Tibial nerve (tissue), 4 donors: ENCODE results near the gene TNFRSF12A. TPM values are rescaled to one million over a fixed set of nuclear protein-coding genes. Genes with fewer than 3 reads are reported as not detected.

Source experiments
- DNase-seq, 2 donors: peaks; one replicate each; pipeline ENCODE4 v3.0.0-alpha.2; 2019; ENCODE audit warnings: low spot score in 2 of 2
- H3K27ac ChIP-seq, 4 donors: fragments of 200-600 bp; sonication (generic) in 3 of 4; one replicate each; pipeline ENCODE4 v1.5.1; 2017 to 2019; ENCODE audit warnings: mild to moderate bottlenecking in 1 of 4
- H3K27me3 ChIP-seq, 2 donors: fragments of 200-600 bp; sonication (generic) in 1 of 2; one replicate each; pipeline versions ENCODE4 v1.5.1 to v1.6.0; 2017 to 2019
- H3K36me3 ChIP-seq, 3 donors: fragments of 200-600 bp; sonication (generic); one replicate each; pipeline ENCODE4 v1.5.1; 2018 to 2019
- H3K4me1 ChIP-seq, 4 donors: fragments of 200-600 bp; sonication (generic) in 3 of 4; one replicate each; pipeline ENCODE4 v1.5.1; 2017 to 2019
- H3K4me3 ChIP-seq, 4 donors: fragments of 200-600 bp; sonication (generic) in 3 of 4; one replicate each; pipeline ENCODE4 v1.5.1; 2017 to 2019; ENCODE audit warnings: mild to moderate bottlenecking in 1 of 4, moderate library complexity in 1 of 4
- H3K9me3 ChIP-seq, 4 donors: fragments of 200-600 bp; sonication (generic) in 3 of 4; one replicate each; pipeline ENCODE4 v1.5.1; 2017 to 2019
- EP300 ChIP-seq, 2 donors: sonication (generic); formaldehyde crosslinking; IDR thresholded peaks; one replicate each; pipeline ENCODE4 v1.6.1; 2017; ENCODE audit warnings: antibody characterized with exemption in 2 of 2, mild to moderate bottlenecking in 1 of 2
- POLR2A ChIP-seq, 2 donors: fragments of 450-650 bp; IDR thresholded peaks; one replicate each; pipeline ENCODE4 v1.6.1; 2017; ENCODE audit warnings: antibody characterized with exemption in 2 of 2, mild to moderate bottlenecking in 2 of 2, moderate library complexity in 2 of 2
- WGBS, 2 donors: methylation state at CpG; one replicate each; pipeline ENCODE4 v1.1.5; 2018; 5-methylcytosine and 5-hydroxymethylcytosine counted together
- total RNA-seq, 4 donors: library from RNA; depleted of rRNA; stranded (reverse); fragments of >200 nt; gene quantifications; one replicate each; pipeline ENCODE4 v1.1.0, GENCODE V29; 2016
- TF ChIP-seq, protein P1 (sequence below), 5 experiments: fragments of 200-600 bp in 3 of 5; fragments of 450-650 bp in 2 of 5; sonication (generic) in 3 of 5; IDR thresholded peaks; one replicate each; pipeline ENCODE4 v1.5.1; 2016 to 2019; ENCODE audit warnings: antibody characterized with exemption in 5 of 5, mild to moderate bottlenecking in 3 of 5, moderate library complexity in 2 of 5

The TNFRSF12A gene
- total RNA-seq, 4 donors from 2014 or later, result 2.4 to 47.4 (median 11.5) TPM

DNA sequence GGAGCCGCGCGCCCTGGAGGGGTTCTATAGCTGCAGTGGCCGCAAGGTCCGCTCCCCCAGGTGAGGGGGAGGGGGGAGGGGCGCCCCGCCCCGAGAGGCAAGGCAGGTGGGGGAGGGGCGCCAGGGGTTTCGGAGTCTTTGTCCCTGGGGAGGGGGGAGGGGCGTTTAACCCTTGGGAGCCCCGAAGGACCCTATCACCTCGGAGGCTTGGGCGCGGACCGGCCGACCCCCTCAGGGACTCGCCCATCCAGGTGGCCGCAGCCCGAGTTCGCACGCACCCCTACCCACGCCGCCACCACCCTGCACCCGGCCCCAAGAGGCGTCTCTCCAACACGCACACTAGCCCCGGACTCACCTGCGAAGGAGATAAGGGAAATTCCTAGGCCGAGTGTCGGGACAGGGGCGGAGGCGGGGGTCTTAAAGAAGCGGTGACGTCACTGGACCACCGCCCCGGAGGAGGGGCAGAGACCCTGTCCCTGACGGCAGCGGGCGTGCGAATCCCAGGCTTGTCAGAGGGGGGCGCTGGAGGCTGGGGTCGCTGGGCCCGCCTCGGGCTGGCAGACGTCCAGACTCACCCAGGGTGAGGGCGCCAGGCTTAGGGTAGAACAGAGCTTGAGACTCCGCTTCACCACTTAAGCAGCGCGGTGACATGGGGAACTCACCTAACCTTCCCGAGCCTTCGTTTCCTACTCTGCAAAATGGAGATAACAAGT is 2.2 kb upstream of the TNFRSF12A start, which contains the start of gene CLDN6:
CLDN6 (minus strand) TSS at position 390 of the 713 bp plus-strand sequence. CDS start 2,162 bp downstream, outside the sequence.
- H3K27me3 ChIP-seq, result peaks cover 0 to 38% of the 10 kb centered on the region in 2 donors
- peaks cover 0 to 46% (median 24%) of the 10 kb centered on the region in 4 donors for H3K4me1 ChIP-seq
- 5 to 11% methylated on average over 12 to 52 of the region's 52 CpGs for WGBS, 2 donors

DNA sequence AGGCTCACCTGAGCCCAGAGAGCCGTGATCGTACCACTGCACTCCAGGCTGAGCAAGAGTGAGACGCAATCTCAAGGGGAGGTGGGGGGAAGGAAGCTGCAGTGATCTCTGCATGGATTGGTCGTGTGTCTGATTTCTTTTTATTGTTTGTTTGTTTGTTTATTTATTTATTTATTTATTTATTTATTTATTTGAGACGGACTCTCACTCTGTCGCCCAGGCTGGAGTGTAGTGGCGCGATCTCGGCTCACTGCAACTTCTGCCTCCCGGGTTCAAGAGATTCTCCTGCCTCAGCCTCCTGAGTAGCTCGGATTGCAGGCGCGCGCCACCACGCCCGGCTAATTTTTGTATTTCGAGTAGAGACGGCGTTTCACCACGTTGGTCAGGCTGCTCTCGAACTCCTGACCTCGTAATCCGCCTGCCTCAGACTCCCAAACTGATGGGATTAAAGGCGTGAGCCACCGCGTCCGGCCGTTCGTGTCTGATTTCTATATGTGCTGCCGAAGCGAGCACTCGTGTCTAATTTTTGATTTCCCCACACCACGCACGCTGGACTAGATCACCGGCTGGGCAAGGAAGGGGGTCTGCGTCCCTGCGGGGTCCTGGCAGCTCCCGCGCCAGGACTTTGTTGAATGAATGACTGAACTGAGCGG is 448 bp upstream of the TNFRSF12A start:
- Histone ChIP-seq H3K4me1 (peaks cover 0 to 59% (median 31%) of the 10 kb centered on the region in 4 donors), H3K27ac (peak overlapping the region in 1 of 4 donors; percentile 97), H3K4me3 (peak overlapping the region; percentile 42 to 65 (median 63)), H3K9me3 (no peaks in the 10 kb centered on the region), H3K27me3 (peaks cover 0 to 23% of the 10 kb centered on the region in 2 donors), H3K36me3 (no peaks in the 10 kb centered on the region)
- no peak for DNase-seq
- TF ChIP-seq POLR2A (IDR thresholded peaks at IDR 0.05), result no peak
- TF ChIP-seq, protein P1, sequence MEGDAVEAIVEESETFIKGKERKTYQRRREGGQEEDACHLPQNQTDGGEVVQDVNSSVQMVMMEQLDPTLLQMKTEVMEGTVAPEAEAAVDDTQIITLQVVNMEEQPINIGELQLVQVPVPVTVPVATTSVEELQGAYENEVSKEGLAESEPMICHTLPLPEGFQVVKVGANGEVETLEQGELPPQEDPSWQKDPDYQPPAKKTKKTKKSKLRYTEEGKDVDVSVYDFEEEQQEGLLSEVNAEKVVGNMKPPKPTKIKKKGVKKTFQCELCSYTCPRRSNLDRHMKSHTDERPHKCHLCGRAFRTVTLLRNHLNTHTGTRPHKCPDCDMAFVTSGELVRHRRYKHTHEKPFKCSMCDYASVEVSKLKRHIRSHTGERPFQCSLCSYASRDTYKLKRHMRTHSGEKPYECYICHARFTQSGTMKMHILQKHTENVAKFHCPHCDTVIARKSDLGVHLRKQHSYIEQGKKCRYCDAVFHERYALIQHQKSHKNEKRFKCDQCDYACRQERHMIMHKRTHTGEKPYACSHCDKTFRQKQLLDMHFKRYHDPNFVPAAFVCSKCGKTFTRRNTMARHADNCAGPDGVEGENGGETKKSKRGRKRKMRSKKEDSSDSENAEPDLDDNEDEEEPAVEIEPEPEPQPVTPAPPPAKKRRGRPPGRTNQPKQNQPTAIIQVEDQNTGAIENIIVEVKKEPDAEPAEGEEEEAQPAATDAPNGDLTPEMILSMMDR (IDR thresholded peaks at IDR 0.05), result no peak
- TF ChIP-seq EP300 (IDR thresholded peaks at IDR 0.05), result no peak
- WGBS, 2 donors, result 41 to 45% methylated on average over 29 to 35 of the region's 40 CpGs

More for the DNA sequence above, 2.2 kb upstream of the TNFRSF12A start, which contains the start of gene CLDN6:
- TF ChIP-seq, protein P1 (IDR thresholded peaks at IDR 0.05), result no peak
- no peak for TF ChIP-seq EP300 (IDR thresholded peaks at IDR 0.05)
- TF ChIP-seq POLR2A (IDR thresholded peaks at IDR 0.05), result no peak
- no peaks in the 10 kb centered on the region for H3K36me3 ChIP-seq
- no peaks in the 10 kb centered on the region for H3K9me3 ChIP-seq
- H3K4me3 ChIP-seq, result no peak within 1 kb of the TSS
- no peak within 1 kb of the TSS for H3K27ac ChIP-seq
- DNase-seq, result no peak

DNA sequence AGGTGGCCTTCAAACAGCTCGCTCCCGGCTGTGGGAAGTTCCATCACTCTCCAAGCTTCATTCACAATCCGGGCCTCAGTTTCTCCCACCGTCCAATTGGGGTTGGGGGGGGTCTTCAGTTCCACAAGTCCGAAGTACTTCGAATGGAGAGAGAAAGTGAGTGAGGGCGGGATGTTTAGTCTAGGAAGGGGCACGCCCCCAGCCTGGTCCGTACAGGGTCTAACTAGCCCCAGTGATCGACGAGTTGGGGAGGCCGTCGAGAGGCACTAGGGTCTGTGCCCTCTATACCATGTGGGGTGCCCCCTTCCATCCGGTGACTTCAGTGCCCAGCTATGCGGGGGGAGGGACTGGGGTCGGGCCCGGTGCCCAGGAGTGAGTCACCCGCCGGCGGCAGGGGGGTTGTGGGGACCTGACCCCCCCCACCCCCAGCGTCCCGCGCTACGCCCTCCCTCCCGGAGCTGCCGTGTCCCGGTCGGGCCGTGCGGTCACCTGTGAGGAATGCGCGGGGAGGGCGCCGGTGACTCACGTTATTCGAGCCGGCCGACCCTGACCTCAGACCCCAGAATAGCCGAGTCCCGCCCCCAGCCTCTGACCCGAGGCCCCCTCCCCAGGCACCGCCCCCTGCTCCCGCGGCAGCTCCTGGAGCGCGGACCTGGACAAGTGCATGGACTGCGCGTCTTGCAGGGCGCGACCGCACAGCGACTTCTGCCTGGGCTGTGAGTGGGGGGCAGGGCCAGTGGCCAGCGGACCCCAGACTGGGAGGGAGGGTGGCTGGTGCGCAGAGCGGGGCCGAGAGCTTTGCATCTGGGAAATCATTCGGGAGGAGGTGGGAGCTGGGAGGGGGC is 658 bp downstream of the TNFRSF12A start:
- no peaks in the 10 kb centered on the region for H3K9me3 ChIP-seq
- H3K27ac ChIP-seq, result peak overlapping the region; percentile 78 to 99 (median 95)
- 0 to 1% methylated on average over 25 to 30 of the region's 57 CpGs for WGBS, 2 donors
- peaks cover 0 to 67% (median 31%) of the 10 kb centered on the region in 4 donors for H3K4me1 ChIP-seq
- peak overlapping the region; percentile 42 to 65 (median 63) for H3K4me3 ChIP-seq
- DNase-seq, result peak; percentile 27 to 33
- peaks cover 0 to 23% of the 10 kb centered on the region in 2 donors for H3K27me3 ChIP-seq
- peak; percentile 15 to 69 for TF ChIP-seq EP300 (IDR thresholded peaks at IDR 0.05)
- TF ChIP-seq, protein P1 (IDR thresholded peaks at IDR 0.05), result no peak
- H3K36me3 ChIP-seq, result peaks cover 0 to 6% (median 0%) of the 10 kb centered on the region in 3 donors

DNA sequence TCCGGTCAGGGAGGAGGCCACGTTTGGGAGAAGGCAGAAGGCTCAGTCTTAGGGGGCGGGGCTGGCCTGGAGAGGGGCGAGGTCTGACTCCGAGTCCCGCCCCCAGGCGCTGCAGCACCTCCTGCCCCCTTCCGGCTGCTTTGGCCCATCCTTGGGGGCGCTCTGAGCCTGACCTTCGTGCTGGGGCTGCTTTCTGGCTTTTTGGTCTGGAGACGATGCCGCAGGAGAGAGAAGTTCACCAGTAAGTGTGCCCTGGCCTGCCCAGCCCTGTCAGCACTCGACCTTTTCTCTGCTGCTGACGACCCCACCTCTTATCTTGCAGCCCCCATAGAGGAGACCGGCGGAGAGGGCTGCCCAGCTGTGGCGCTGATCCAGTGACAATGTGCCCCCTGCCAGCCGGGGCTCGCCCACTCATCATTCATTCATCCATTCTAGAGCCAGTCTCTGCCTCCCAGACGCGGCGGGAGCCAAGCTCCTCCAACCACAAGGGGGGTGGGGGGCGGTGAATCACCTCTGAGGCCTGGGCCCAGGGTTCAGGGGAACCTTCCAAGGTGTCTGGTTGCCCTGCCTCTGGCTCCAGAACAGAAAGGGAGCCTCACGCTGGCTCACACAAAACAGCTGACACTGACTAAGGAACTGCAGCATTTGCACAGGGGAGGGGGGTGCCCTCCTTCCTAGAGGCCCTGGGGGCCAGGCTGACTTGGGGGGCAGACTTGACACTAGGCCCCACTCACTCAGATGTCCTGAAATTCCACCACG is 1.5 kb downstream of the TNFRSF12A start:
- Histone ChIP-seq H3K4me3 (peak overlapping the region; percentile 42 to 65 (median 63)), H3K4me1 (peaks cover 0 to 67% (median 31%) of the 10 kb centered on the region in 4 donors), H3K27me3 (peaks cover 0 to 23% of the 10 kb centered on the region in 2 donors), H3K36me3 (peaks cover 0 to 14% (median 5%) of the 10 kb centered on the region in 3 donors), H3K27ac (peak overlapping the region; percentile 78 to 99 (median 95)), H3K9me3 (no peaks in the 10 kb centered on the region)
- TF ChIP-seq, protein P1 (IDR thresholded peaks at IDR 0.05), result peak in 3 of 5 experiments; percentile 16 to 21 (median 17)
- TF ChIP-seq POLR2A (IDR thresholded peaks at IDR 0.05), result no peak
- WGBS, 2 donors, result 6% methylated on average over 22 to 24 of the region's 25 CpGs
- DNase-seq, result peak; percentile 56 to 66
